Measurements from ENCODE around the gene UGT1A5. TPM values are rescaled to one million over a fixed set of nuclear protein-coding genes. Genes with fewer than 3 reads are reported as not detected.

Gene UGT1A5
- total and polyA plus RNA-seq, 4 donors = not detected

- 95% methylated on average over 12 of the region's 16 CpGs for WGBS (ENCODE audit: insufficient coverage)
- no peak for DNase-seq (ENCODE audit: low read depth in 4 of 6, low spot score in 6 of 6)
- H3K36me3 ChIP-seq (ENCODE audit: control insufficient read depth, insufficient read depth, low read length) = no peaks in the 10 kb centered on the region
- H3K4me3 ChIP-seq (ENCODE audit: low read depth, low read length) = no peak overlapping the region
- no peaks in the 10 kb centered on the region for H3K4me1 ChIP-seq (ENCODE audit: control insufficient read depth, insufficient read depth, low read length)
- no peaks in the 10 kb centered on the region for H3K27me3 ChIP-seq (ENCODE audit: control insufficient read depth, insufficient read depth, low read length)
- H3K27ac ChIP-seq (ENCODE audit: low read depth, low read length) = no peak overlapping the region
- H3K9me3 ChIP-seq (ENCODE audit: control insufficient read depth, insufficient read depth, low read length) = no peaks in the 10 kb centered on the region
These were observed 59.4 kb downstream of the UGT1A5 start for GRCh38 chr2:233772153-233772552.

- H3K4me1 ChIP-seq (ENCODE audit: control insufficient read depth, insufficient read depth, low read length) = no peaks in the 10 kb centered on the region
- H3K4me3 ChIP-seq (ENCODE audit: low read depth, low read length) = no peak overlapping the region
- DNase-seq (ENCODE audit: low read depth in 4 of 6, low spot score in 6 of 6) = no peak
- no peaks in the 10 kb centered on the region for H3K27me3 ChIP-seq (ENCODE audit: control insufficient read depth, insufficient read depth, low read length)
- WGBS (ENCODE audit: insufficient coverage) = 90% methylated on average over 3 of the region's 5 CpGs
- H3K36me3 ChIP-seq (ENCODE audit: control insufficient read depth, insufficient read depth, low read length) = no peaks in the 10 kb centered on the region
- no peaks in the 10 kb centered on the region for H3K9me3 ChIP-seq (ENCODE audit: control insufficient read depth, insufficient read depth, low read length)
- H3K27ac ChIP-seq (ENCODE audit: low read depth, low read length) = no peak overlapping the region
These were observed 59.9 kb downstream of the UGT1A5 start for GRCh38 chr2:233772583-233772982.

- Histone ChIP-seq H3K4me3 (ENCODE audit: low read depth, low read length) (no peak overlapping the region), H3K36me3 (ENCODE audit: control insufficient read depth, insufficient read depth, low read length) (no peaks in the 10 kb centered on the region), H3K27ac (ENCODE audit: low read depth, low read length) (no peak overlapping the region), H3K9me3 (ENCODE audit: control insufficient read depth, insufficient read depth, low read length) (no peaks in the 10 kb centered on the region), H3K4me1 (ENCODE audit: control insufficient read depth, insufficient read depth, low read length) (no peaks in the 10 kb centered on the region), H3K27me3 (ENCODE audit: control insufficient read depth, insufficient read depth, low read length) (no peaks in the 10 kb centered on the region)
- WGBS (ENCODE audit: insufficient coverage) = 100% methylated on average over 1 of the region's 5 CpGs
- DNase-seq (ENCODE audit: low read depth in 4 of 6, low spot score in 6 of 6) = no peak
These were observed 61.1 kb downstream of the UGT1A5 start for GRCh38 chr2:233773854-233774253.

GRCh38 chr2:233775414-233775813 is 62.7 kb downstream of the UGT1A5 start:
- H3K27me3 ChIP-seq (ENCODE audit: control insufficient read depth, insufficient read depth, low read length) = no peaks in the 10 kb centered on the region
- no peaks in the 10 kb centered on the region for H3K4me1 ChIP-seq (ENCODE audit: control insufficient read depth, insufficient read depth, low read length)
- no peak overlapping the region for H3K4me3 ChIP-seq (ENCODE audit: low read depth, low read length)
- WGBS (ENCODE audit: insufficient coverage) = 78% methylated on average over 2 of the region's 6 CpGs
- H3K36me3 ChIP-seq (ENCODE audit: control insufficient read depth, insufficient read depth, low read length) = no peaks in the 10 kb centered on the region
- H3K9me3 ChIP-seq (ENCODE audit: control insufficient read depth, insufficient read depth, low read length) = no peaks in the 10 kb centered on the region
- no peak for DNase-seq (ENCODE audit: low read depth in 4 of 6, low spot score in 6 of 6)
- H3K27ac ChIP-seq (ENCODE audit: low read depth, low read length) = no peak overlapping the region

- Histone ChIP-seq H3K27ac (ENCODE audit: low read depth, low read length) (no peak within 1 kb of the TSS), H3K27me3 (ENCODE audit: control insufficient read depth, insufficient read depth, low read length) (no peaks in the 10 kb centered on the region), H3K4me3 (ENCODE audit: low read depth, low read length) (no peak within 1 kb of the TSS), H3K4me1 (ENCODE audit: control insufficient read depth, insufficient read depth, low read length) (no peaks in the 10 kb centered on the region), H3K9me3 (ENCODE audit: control insufficient read depth, insufficient read depth, low read length) (no peaks in the 10 kb centered on the region), H3K36me3 (ENCODE audit: control insufficient read depth, insufficient read depth, low read length) (no peaks in the 10 kb centered on the region)
- no peak for DNase-seq (ENCODE audit: low read depth in 4 of 6, low spot score in 6 of 6)
- no CpG with 5 or more reads among the region's 2 CpGs for WGBS (ENCODE audit: insufficient coverage)
These were observed 65.3 kb downstream of the UGT1A5 start, which contains the start of gene MROH2A for GRCh38 chr2:233778030-233778429. MROH2A (plus strand) TSS chr2:233778330; CDS start chr2:233779359, 1,029 bp downstream.

- Histone ChIP-seq H3K4me1 (ENCODE audit: control insufficient read depth, insufficient read depth, low read length) (no peaks in the 10 kb centered on the region), H3K9me3 (ENCODE audit: control insufficient read depth, insufficient read depth, low read length) (no peaks in the 10 kb centered on the region), H3K27me3 (ENCODE audit: control insufficient read depth, insufficient read depth, low read length) (no peaks in the 10 kb centered on the region), H3K27ac (ENCODE audit: low read depth, low read length) (no peak overlapping the region), H3K4me3 (ENCODE audit: low read depth, low read length) (no peak overlapping the region), H3K36me3 (ENCODE audit: control insufficient read depth, insufficient read depth, low read length) (no peaks in the 10 kb centered on the region)
- WGBS (ENCODE audit: insufficient coverage) = 97% methylated on average over 3 of the region's 4 CpGs
- DNase-seq (ENCODE audit: low read depth in 4 of 6, low spot score in 6 of 6) = no peak
These were observed 67.0 kb downstream of the UGT1A5 start for GRCh38 chr2:233779722-233780121.

GRCh38 chr2:233780771-233781170 is 68.1 kb downstream of the UGT1A5 start:
- no peak for DNase-seq (ENCODE audit: low read depth in 4 of 6, low spot score in 6 of 6)
- H3K9me3 ChIP-seq (ENCODE audit: control insufficient read depth, insufficient read depth, low read length) = no peaks in the 10 kb centered on the region
- H3K4me1 ChIP-seq (ENCODE audit: control insufficient read depth, insufficient read depth, low read length) = no peaks in the 10 kb centered on the region
- no peaks in the 10 kb centered on the region for H3K36me3 ChIP-seq (ENCODE audit: control insufficient read depth, insufficient read depth, low read length)
- H3K27me3 ChIP-seq (ENCODE audit: control insufficient read depth, insufficient read depth, low read length) = no peaks in the 10 kb centered on the region
- H3K27ac ChIP-seq (ENCODE audit: low read depth, low read length) = no peak overlapping the region
- WGBS (ENCODE audit: insufficient coverage) = no CpG with 5 or more reads among the region's 4 CpGs
- H3K4me3 ChIP-seq (ENCODE audit: low read depth, low read length) = no peak overlapping the region

GRCh38 chr2:233789554-233789953 is 76.8 kb downstream of the UGT1A5 start:
- no peaks in the 10 kb centered on the region for H3K36me3 ChIP-seq (ENCODE audit: control insufficient read depth, insufficient read depth, low read length)
- no peak overlapping the region for H3K27ac ChIP-seq (ENCODE audit: low read depth, low read length)
- H3K27me3 ChIP-seq (ENCODE audit: control insufficient read depth, insufficient read depth, low read length) = no peaks in the 10 kb centered on the region
- H3K4me3 ChIP-seq (ENCODE audit: low read depth, low read length) = no peak overlapping the region
- no peak for DNase-seq (ENCODE audit: low read depth in 4 of 6, low spot score in 6 of 6)
- H3K4me1 ChIP-seq (ENCODE audit: control insufficient read depth, insufficient read depth, low read length) = no peaks in the 10 kb centered on the region
- WGBS (ENCODE audit: insufficient coverage) = 92% methylated on average over 6 of the region's 7 CpGs
- H3K9me3 ChIP-seq (ENCODE audit: control insufficient read depth, insufficient read depth, low read length) = no peaks in the 10 kb centered on the region

- no peak for DNase-seq (ENCODE audit: low read depth in 4 of 6, low spot score in 6 of 6)
- Histone ChIP-seq H3K4me3 (ENCODE audit: low read depth, low read length) (no peak overlapping the region), H3K36me3 (ENCODE audit: control insufficient read depth, insufficient read depth, low read length) (no peaks in the 10 kb centered on the region), H3K27ac (ENCODE audit: low read depth, low read length) (no peak overlapping the region), H3K9me3 (ENCODE audit: control insufficient read depth, insufficient read depth, low read length) (no peaks in the 10 kb centered on the region), H3K27me3 (ENCODE audit: control insufficient read depth, insufficient read depth, low read length) (no peaks in the 10 kb centered on the region), H3K4me1 (ENCODE audit: control insufficient read depth, insufficient read depth, low read length) (no peaks in the 10 kb centered on the region)
- 88% methylated on average over 18 of the region's 18 CpGs for WGBS (ENCODE audit: insufficient coverage)
These were observed 78.6 kb downstream of the UGT1A5 start for GRCh38 chr2:233791151-233791882.

- H3K4me3 ChIP-seq (ENCODE audit: low read depth, low read length) = no peak overlapping the region
- DNase-seq (ENCODE audit: low read depth in 4 of 6, low spot score in 6 of 6) = no peak
- 81% methylated on average over 9 of the region's 9 CpGs for WGBS (ENCODE audit: insufficient coverage)
- H3K9me3 ChIP-seq (ENCODE audit: control insufficient read depth, insufficient read depth, low read length) = no peaks in the 10 kb centered on the region
- H3K27ac ChIP-seq (ENCODE audit: low read depth, low read length) = no peak overlapping the region
- H3K27me3 ChIP-seq (ENCODE audit: control insufficient read depth, insufficient read depth, low read length) = no peaks in the 10 kb centered on the region
- H3K36me3 ChIP-seq (ENCODE audit: control insufficient read depth, insufficient read depth, low read length) = no peaks in the 10 kb centered on the region
- no peaks in the 10 kb centered on the region for H3K4me1 ChIP-seq (ENCODE audit: control insufficient read depth, insufficient read depth, low read length)
These were observed 79.2 kb downstream of the UGT1A5 start for GRCh38 chr2:233791883-233792329.
